Fibroblast of skin of scalp (primary cell): Measurements from ENCODE around the gene SRGAP2C.
A peak's percentile ranks its signal among the peaks of the same experiment; 100 is the strongest.
"Not testable (repeated sequence)": the region's sequence is repeated elsewhere in the genome, so short reads cannot be mapped to it uniquely, and the experiment has no call there.

Experiments
- DNase-seq: peaks from one replicate; pipeline ENCODE4 v3.0.0-alpha.2; 2013

The SRGAP2C gene

DNA sequence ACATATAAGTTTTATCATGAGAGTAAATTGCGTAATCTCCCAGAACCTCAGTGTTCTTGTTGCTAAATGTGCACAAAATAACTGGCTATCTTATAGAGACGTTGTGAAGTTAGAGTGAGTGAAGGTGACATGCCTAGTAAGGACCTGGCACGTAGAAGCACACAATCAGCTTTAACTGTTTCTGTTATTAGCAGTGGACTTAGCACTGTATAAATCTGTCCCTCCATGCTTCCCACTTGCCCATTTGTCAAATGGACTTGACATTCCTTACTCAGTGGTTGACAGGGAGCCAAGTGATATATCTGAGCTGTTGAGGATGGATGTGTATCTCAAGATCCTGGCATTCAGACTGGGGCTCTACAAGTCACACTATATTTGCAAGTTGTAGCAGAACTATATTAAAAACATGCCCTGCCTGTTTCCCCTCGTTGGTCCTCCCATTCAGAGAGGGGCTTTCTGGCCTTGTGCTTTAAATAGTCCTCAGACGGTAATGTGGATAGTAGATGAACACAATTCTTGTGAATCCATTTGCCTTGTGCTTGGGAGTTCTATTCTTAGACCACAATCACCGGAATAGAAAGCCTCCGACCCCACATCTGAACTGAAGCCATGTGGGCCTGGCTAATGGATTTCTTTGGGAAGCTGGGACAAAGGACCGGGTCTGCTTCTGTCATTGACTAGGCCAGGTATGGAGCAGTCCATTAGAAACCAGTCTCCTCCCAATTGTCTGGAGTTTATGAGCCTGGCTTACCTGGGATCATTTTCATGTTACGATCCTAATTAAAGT lies 43.0 kb downstream of the SRGAP2C start:
- DNase-seq, result not testable (repeated sequence)

DNA sequence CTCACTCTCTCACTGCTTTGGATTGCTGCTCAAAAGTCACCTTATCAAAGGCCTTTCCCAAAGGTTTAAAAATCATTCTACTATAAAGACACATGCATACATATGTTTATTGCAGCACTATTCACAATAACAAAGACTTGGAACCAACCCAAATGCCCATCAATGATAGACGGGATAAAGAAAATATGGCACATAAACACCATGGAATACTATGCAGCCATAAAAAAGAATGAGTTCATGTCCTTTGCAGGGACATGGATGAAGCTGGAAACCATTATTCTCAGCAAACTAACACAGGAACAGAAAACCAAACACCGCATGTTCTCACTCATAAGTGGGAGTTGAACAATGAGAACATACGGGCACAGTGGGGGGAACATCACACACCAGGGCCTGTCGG lies 45.9 kb downstream of the SRGAP2C start:
- not testable (repeated sequence) for DNase-seq

DNA sequence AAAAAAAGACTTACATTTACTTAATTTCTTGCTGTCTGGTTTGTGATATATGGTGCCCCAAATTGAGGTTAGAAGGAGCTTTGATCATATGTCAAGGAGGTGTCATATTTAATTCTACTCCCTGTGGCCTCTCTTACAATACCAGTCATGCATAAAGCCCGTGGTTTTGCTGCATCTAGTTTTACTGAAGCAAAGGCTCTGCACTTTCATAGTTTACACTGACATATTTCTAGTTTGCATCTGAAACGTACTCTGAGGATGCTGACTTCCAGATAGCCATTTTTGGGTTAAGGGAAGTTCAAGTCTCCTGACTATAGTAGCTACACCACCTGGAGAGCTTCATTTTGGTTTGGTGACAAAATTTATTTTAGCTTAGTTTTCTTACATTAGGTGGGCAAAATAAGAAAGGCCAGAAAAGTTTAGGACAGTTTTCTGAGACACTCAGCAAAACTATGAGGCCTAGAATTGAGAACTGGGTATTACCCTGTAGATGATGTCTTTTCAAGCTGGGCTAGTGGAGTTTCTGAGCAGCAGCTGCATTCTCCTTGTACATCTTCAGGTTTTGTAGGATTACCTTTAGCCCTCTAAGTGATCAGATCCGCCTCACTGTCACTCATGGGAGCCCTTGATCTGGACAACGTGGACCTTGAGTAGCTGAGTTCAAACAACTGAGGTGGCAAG lies 47.8 kb downstream of the SRGAP2C start:
- DNase-seq, result peak; percentile 0

DNA sequence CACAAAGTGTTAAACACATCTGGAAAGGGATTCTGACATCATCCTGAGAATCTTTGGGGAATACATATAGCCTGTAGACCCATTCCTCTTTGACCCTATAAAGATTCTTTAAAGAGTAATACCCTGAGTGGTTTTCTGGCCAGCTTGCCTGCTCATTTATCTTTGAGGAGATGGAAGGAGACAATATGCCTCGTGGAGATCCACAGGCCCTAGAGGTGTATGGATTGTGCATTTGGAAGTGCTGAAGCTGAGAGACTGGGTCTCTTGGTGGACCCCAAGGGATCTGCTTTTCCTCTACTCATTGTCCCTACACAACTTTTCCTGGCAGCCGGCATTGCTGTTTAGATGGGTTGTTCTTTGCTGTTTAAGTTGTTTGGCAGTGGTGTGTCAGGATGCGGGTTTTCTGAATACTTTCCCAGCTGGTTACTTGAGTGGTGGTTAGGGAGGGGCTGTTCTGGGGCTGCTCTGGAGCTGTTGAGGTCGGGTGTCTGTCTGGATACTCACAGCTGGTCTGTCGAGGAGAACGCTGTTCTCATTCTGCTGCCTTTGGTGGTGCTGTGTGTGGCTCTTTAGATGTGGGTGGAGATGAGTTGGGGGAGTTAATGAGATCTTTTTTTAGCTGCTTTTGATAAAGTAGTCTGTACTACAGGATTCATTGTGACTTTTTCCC lies 49.5 kb downstream of the SRGAP2C start:
- DNase-seq, result not testable (repeated sequence)

DNA sequence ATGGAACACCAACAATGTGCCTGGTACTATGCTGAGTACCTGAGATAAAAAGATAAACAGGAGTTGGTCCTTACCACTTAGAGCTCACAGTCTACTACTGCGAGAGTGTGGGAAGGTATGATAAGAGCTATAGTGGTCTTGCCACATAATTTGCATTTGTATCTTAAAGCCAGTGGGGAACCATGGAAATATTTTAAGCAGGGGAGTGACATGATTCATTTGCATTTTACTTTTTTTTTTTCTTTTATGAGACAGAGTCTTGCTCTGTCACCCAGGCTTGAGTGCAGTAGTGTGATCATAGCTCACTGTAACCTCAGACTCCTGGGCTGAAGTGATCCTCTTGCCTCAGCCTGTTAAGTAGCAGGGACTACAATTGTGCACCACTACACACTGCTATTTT lies 53.6 kb downstream of the SRGAP2C start:
- not testable (repeated sequence) for DNase-seq

DNA sequence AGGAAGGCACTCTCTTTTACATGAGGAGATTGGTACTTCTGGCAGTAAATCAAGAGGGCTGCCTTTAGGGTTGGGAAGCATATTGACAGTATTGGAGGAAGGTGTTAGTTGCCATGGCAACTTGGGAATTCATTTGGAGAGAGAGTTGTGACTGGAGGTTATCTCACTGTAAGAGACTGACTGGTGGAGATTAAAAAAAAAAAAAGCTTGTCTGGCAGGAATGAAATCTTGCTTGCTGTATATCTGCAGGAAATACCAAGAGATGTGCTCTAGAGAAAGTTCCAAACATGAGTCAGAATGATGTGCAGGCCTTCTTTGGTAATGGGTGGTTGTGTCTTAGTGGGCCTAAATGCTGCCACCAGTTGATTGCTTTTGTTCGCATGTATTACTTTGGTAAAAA lies 59.1 kb downstream of the SRGAP2C start:
- DNase-seq, result not testable (repeated sequence)

DNA sequence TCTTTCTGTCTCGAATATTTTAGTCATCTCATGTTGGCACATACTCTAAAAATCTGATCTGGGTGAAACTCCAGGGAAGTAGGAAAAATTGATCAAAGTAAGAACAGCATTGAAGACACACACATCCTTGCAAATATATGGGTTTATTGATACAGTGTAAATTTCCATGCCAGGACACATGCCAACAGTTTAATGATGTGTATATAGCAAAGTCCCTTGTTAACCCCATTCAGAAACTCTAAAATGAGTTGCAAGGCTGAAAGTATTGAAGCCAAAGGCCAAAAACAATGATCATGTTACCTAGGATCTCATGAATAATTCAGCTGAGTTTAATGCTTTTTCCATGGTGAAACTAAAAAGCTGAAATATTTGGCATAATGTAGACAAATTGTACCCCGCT lies 61.6 kb downstream of the SRGAP2C start:
- DNase-seq, result not testable (repeated sequence)

DNA sequence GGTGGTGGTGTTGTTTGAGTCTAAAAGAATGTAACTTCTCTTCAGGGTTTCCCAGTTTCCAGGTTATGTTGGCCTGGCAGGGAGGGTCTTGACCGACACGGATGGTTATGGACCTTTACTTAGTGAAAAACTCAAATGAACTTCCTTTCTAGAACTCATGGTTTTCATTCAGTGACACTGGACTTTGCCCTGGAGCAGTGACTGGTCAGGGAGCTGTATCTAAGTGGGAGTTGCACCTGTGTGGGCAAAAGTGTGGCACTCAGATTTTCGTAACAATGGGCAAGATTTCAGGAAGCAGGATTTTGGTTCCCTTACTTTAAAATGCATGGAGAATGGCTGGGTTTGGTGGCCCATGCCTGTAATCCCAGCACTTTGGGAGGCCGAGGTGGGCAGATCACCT lies 67.9 kb downstream of the SRGAP2C start:
- DNase-seq, result not testable (repeated sequence)

DNA sequence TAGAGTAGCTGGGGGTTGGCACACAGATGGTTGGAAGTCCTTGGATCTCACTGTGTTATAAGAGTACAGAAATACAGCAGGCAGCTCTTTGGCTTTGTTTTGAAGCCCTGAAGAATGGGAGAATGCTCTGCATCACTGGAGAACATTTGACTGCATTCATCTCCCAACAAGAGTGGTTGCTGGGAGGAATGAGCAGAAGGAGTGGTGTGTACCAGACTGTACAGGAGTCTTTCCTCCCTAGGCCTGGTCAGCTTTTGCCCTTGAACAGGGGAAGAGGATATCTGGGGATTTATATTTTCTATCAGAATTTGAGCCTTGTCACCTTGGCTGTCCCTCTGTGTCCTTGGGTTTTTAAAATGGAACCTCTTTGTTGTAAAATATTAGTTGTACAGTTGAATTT lies 69.8 kb downstream of the SRGAP2C start:
- not testable (repeated sequence) for DNase-seq

DNA sequence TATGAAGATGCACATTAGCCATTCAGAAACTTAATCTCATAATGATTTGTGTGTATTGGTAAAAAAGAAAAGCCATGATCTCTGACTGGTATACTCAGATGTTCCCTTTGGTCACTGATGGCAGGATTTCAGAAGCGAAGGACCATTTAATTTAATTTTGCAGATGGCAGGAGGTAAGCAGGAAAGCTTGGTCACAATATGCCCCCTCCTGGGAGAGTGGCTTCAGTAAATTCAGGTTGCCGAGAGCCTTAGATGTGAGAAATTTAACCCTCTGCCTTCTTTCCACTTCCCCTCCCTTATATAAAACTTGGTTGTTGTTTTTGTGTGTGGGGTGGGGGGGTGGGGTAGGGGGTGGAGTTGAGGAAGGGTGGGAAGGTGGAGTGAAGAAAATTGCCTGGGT lies 72.9 kb downstream of the SRGAP2C start:
- not testable (repeated sequence) for DNase-seq

DNA sequence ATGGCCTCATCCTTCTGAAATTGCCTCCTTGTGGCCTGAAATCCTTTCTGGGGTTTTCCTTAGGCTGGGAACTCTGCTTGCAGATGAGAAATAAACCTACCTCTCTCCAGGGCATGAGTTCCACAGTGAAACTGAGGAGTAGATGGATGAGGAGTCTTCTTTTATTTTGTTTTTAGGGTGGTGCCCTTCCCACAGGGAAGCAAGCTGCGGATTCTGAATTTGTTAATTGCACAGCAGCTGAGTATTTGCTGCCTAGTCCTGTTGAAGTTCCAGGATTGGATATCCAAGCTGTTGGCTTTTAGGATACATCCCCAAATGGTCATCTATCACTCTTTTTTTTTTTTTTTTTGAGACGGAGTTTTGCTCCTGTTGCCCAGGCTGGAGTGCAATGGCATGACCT lies 73.4 kb downstream of the SRGAP2C start:
- DNase-seq, result not testable (repeated sequence)

DNA sequence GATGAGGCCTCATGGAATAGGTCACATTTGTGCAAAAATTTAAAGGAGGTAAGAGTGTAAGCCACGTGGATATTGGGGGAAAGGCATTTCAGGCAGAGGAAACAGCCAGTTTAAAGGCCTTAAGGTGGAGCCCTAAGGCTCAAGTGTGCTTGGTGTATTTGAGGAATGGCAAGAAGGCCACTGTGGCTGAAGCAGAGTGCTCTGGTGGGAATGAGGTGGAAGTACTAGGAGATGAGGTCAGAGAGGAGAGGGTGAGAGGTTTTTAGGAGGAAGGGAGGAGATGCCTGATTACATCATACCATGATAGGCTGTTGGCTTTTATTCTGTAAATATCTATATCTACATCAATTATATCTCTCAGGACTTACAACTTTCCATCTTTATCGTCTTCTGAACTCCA lies 75.4 kb downstream of the SRGAP2C start:
- DNase-seq, result peak; percentile 26

DNA sequence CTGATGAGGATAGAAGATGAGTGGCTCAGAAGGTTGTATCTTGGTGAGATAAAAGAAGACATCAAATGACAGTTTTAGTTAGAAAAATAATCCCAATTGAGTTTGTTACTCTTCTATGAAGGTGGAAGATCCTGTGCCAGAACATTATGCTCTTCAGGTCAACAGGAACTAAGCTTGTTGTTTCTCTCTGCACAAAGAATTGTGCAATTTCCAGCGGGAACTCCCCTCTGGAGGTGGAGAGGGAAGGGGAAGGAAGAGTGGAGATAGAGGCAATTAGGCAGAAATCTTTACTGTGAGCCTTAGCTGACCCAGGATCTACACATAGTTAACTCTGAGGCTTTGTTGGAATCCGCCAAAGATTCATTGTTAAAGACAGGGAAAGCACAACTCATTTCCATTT lies 77.4 kb downstream of the SRGAP2C start:
- DNase-seq, result not testable (repeated sequence)

DNA sequence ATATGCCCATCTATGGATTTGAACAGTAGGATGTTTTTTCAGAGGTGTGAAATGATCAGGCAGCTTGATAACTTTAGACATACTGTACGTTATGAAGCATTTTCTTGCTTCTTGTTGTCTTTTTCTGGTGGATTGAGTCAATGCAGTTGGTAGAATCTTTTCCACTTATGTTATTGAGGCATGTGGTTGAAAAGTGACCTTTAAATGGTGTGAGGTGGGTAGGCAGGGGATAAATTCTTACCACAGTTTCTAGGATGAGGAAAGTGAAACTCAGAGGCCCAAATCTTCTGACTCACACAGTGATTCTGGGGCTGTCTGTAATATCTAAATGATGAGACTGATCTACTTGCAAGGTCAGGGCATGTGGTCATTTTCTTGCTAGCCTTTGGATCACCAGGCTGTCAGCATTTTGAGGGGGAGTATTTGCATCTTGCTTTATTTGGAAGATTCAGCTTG lies 79.0 kb downstream of the SRGAP2C start:
- DNase-seq, result peak; percentile 35

DNA sequence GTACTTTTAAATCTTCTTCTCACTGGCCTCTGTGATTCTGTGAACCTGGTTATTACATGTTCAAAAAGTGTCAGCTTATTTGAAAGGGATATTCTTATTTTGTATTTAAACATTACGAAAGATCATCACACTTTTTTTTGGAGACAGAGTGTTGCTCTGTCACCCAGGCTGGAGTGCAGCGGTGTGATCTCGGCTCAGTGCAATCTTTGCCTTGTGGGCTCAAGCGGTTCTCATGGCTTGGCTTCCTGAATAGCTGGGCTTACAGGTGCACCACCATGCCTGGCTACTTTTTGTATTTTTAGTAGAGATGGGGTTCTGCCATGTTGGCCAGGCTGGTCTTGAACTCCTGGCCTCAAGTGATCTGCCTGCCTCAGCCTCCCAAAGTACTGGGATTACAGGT lies 82.3 kb downstream of the SRGAP2C start:
- DNase-seq, result not testable (repeated sequence)

DNA sequence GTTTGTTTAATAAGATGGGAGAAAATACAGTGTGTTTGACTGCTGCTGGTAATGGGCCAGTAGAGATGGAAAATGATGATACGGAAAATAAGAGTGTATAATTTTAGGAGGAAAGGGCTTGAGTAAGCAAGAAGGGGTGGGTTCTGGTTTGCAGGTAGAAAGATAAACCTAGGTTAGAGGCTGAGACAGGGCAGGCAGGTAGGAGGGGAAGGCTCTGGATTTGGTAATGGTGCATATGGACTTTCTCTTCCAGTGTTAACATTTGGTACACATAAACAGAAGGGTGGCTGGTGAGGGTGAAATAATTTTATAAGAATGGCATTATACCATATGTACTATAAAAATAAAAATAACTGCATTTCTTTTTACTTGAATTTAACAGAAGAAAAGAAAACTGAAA lies 84.5 kb downstream of the SRGAP2C start:
- DNase-seq, result not testable (repeated sequence)

DNA sequence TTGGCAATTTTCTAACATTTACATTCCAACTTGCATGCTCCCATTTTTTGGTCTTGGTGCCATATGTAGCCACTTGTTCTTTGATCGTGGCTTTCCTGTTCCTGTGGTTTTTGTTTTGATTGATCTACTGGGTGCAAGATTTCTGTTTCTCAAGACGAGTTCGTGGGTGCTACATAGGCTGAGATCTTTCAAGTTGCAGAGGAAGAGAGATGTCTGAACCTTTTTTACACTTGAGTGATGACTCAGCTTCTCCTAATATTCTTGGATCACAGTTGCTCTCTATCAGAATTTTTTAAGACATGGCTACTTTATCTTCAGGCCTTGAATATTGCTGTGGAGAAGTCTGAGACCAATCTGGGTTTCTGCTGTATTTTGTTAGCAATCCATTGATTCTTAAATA lies 85.2 kb downstream of the SRGAP2C start:
- not testable (repeated sequence) for DNase-seq

DNA sequence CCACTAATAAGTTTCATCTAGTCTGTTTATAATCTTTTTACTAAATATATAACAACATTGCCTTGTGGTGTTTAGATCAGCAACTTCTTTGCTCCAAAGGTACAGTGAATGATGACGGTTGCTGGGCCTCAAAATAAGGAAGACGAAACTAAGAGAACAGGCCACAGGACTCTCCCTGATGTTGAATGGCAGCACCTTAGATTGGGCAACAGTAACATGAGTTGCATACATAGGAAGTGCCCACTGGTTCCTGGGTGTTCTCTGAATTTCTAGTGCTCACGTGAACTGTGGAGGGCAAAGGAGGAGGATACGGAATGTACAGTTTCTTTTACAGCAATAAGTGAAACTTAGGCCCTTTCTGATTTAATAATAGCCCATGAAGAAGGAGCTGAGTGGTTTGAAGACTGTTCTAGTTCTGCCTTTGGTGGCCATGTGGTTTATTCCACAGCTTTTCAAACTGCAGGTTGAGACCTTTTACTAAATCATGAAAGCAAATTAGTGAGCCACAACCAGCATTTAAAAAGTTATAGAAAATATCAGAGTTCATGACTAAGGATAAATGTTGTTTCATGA lies 86.5 kb downstream of the SRGAP2C start:
- not testable (repeated sequence) for DNase-seq

DNA sequence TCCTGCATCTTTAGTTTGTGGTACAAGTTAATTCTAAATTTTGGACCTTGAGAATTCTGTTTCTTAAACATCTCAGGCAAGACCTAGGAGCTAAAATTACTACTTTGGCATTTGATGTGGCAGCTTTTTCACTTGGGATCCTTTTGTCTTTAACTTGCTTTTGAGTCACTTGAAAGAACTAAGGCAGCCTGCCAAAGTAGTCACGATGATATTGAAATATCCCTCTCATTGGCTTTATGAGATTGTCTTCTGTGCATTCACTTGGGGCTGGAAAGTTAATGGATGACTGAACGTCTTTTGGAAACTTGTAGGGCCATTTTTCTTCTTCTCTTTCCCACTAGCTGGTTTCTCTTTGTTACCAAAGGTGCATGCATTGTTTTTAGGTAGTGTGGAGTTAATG lies 90.7 kb downstream of the SRGAP2C start:
- peak; percentile 12 for DNase-seq

DNA sequence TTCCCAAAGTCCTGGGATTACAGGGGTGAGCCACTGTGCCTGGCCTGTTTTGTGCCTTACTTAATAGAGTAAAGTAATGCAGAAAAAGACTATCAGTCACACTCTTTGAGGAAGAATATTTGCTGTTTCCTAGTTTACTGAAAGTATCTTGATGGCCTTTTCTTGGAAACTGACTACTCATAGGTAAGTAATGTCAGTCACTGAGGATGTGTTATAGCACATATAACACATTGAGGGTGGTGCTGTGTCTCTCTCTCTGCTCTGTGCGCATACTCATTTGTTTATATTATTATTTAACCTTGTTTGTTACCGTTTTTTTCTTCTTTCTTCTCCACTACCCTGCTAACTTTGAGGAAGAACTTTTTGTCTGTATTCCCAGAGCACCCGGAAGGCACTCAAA lies 93.4 kb downstream of the SRGAP2C start:
- not testable (repeated sequence) for DNase-seq

DNA sequence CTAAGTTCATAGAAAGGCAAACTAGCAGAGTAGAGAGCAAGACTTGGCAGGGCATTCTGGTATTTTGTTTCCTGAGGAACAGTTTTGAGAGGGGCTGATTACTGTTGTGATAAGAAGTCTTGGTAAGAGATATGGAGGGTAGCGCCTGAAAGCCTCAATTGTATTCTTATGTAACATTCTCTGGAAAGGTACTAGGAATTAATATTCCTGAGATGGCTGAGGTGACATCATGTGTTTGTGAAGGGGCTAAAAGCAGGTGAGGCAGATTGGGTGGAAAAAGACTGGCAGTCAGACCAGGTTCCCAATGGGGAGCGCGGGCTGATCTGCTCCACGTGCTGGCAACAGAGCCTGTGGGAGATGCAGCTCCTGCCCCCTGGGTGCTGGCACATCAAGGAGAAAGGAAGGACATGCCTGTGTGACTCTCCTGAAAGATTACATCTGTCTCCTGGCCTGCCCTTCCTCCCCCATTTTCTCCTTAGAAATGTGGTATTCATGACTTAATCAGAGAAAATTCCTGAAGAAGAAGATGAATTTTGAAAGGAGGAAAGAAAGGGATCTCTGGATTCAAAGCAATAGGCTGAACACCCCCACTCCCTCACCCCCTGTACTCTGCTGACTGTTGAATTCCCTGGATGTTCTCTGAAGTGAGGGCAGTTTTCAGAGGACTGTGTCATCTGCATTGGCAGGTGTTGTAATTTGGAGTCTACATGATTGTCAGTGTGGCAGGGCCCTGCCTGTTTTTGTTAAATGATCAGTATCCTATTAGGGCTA lies 94.2 kb downstream of the SRGAP2C start:
- DNase-seq, result peak; percentile 54

DNA sequence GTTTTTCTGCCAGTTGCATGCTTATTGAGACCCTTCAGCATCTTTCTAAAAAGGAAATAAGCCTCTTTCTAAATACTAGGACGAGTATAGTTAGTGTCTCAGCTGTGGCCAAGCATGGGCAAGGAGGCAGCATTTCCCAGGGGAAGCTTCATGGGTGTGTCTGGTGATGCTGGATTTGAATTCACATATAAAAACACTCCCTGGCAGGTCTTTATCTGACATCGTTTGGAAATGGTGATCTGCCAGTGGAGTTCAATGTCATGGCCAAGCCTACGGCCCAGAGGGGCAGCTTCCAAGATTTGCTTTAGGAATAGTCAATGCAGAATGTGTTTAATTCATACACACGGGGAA lies 94.7 kb downstream of the SRGAP2C start:
- DNase-seq, result not testable (repeated sequence)
